NCI-H748 (cell line): ENCODE results near the gene MEX3A.
"Not testable (repeated sequence)": the region's sequence is repeated elsewhere in the genome, so short reads cannot be mapped to it uniquely, and the experiment has no call there.

Source experiments
- DNase-seq: peaks from one replicate; lab custom pipeline; 2025; ENCODE audit not compliant: unreplicated experiment; lab: John Stamatoyannopoulos, UW

The MEX3A gene

GRCh38 chr1:156118177-156118868, 36.1 kb upstream of the MEX3A start:
- DNase-seq: no peak

GRCh38 chr1:156117414-156118176, 35.3 kb upstream of the MEX3A start:
- DNase-seq: no peak

- not testable (repeated sequence) for DNase-seq
These were observed 34.5 kb upstream of the MEX3A start for GRCh38 chr1:156116731-156117130.

GRCh38 chr1:156115514-156116374, 33.5 kb upstream of the MEX3A start:
- DNase-seq: peak; percentile 39

GRCh38 chr1:156114919-156115513, 32.8 kb upstream of the MEX3A start:
- DNase-seq: peak; percentile 67

GRCh38 chr1:156114101-156114918, 32.0 kb upstream of the MEX3A start, which contains the start of gene LMNA:
Gene LMNA, plus strand, starts transcription at chr1:156114711. Its CDS starts 208 bp downstream, at chr1:156114919.
- DNase-seq: peak; percentile 81

GRCh38 chr1:156113282-156113950, 31.2 kb upstream of the MEX3A start:
- no peak for DNase-seq

GRCh38 chr1:156112276-156113137, 30.2 kb upstream of the MEX3A start:
- no peak for DNase-seq

GRCh38 chr1:156111355-156111962, 29.2 kb upstream of the MEX3A start:
- no peak for DNase-seq

GRCh38 chr1:156110252-156110651, 28.0 kb upstream of the MEX3A start:
- DNase-seq: no peak

GRCh38 chr1:156108664-156109241, 26.5 kb upstream of the MEX3A start:
- no peak for DNase-seq

- DNase-seq: no peak
These were observed 25.8 kb upstream of the MEX3A start for GRCh38 chr1:156108057-156108456.

GRCh38 chr1:156106624-156107488, 24.6 kb upstream of the MEX3A start:
- no peak for DNase-seq

- no peak for DNase-seq
These were observed 22.9 kb upstream of the MEX3A start for GRCh38 chr1:156104861-156105832.

GRCh38 chr1:156104065-156104810, 22.0 kb upstream of the MEX3A start:
- peak; percentile 73 for DNase-seq
